Measurements from ENCODE around the gene LRP3.

DNA sequence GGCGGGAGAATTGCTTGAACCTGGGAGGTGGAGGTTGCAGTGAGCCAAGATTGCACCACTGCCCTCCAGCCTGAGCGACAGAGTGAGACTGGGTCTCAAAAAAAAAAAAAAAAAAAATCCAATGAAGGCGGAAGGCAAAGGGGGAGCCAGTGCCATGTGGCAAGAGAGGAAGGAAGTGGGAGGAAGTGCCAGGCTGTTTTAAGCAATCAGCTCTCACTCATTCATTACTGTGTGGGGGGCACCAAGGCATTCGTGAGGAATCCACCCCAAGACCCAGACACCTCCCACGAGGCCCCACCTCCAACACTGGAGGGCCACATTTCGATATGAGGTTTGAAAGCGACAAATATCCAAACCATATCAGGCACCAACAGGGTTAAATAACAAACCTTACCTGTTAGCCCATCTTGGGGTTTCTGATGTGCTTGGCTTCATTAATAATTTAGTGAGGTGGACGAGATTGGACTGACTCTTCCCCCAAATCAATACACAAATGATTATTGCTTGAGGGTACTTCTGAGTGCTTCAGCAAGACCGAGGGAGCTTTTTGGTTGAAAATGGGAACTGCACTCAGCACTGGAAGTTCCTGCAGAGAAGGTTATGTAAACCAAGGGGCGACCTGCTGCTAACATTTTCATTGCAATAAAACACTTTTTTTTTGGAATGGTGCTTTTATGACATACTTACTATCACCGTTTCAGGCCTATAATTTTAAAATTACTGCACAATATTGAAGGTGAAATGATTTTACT lies 7.5 kb upstream of the LRP3 start:
- no peak for TF ChIP-seq CTCF (IDR thresholded peaks at IDR 0.05; ENCODE audit: poor library complexity, severe bottlenecking)
- no peak for TF ChIP-seq EP300 (conservative IDR thresholded peaks at IDR 0.05; ENCODE audit: poor library complexity, severe bottlenecking)
- TF ChIP-seq MXI1 (conservative IDR thresholded peaks at IDR 0.05; ENCODE audit: poor library complexity, severe bottlenecking), result no peak
- TF ChIP-seq RAD21 (conservative IDR thresholded peaks at IDR 0.05), result no peak
- TF ChIP-seq POLR2AphosphoS5 (IDR thresholded peaks at IDR 0.05), result no peak
- TF ChIP-seq TAF1 (IDR thresholded peaks at IDR 0.05; ENCODE audit: low read depth), result no peak
- TF ChIP-seq SMC3 (conservative IDR thresholded peaks at IDR 0.05; ENCODE audit: poor library complexity), result no peak
- TF ChIP-seq EZH2 (IDR thresholded peaks at IDR 0.05; ENCODE audit: borderline replicate concordance, insufficient read depth, low read length, poor library complexity, severe bottlenecking), result no peak
- TF ChIP-seq, protein P1, sequence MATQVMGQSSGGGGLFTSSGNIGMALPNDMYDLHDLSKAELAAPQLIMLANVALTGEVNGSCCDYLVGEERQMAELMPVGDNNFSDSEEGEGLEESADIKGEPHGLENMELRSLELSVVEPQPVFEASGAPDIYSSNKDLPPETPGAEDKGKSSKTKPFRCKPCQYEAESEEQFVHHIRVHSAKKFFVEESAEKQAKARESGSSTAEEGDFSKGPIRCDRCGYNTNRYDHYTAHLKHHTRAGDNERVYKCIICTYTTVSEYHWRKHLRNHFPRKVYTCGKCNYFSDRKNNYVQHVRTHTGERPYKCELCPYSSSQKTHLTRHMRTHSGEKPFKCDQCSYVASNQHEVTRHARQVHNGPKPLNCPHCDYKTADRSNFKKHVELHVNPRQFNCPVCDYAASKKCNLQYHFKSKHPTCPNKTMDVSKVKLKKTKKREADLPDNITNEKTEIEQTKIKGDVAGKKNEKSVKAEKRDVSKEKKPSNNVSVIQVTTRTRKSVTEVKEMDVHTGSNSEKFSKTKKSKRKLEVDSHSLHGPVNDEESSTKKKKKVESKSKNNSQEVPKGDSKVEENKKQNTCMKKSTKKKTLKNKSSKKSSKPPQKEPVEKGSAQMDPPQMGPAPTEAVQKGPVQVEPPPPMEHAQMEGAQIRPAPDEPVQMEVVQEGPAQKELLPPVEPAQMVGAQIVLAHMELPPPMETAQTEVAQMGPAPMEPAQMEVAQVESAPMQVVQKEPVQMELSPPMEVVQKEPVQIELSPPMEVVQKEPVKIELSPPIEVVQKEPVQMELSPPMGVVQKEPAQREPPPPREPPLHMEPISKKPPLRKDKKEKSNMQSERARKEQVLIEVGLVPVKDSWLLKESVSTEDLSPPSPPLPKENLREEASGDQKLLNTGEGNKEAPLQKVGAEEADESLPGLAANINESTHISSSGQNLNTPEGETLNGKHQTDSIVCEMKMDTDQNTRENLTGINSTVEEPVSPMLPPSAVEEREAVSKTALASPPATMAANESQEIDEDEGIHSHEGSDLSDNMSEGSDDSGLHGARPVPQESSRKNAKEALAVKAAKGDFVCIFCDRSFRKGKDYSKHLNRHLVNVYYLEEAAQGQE (IDR thresholded peaks at IDR 0.05; ENCODE audit: borderline replicate concordance), result no peak

All from neural cell (in vitro differentiated cells).